ENCODE data around the gene SNAPC4. TPM values are rescaled to one million over a fixed set of nuclear protein-coding genes. Genes with fewer than 3 reads are reported as not detected.

Gene SNAPC4
- total RNA-seq, 1 donor from 2014 or later: 22.9 TPM

DNA sequence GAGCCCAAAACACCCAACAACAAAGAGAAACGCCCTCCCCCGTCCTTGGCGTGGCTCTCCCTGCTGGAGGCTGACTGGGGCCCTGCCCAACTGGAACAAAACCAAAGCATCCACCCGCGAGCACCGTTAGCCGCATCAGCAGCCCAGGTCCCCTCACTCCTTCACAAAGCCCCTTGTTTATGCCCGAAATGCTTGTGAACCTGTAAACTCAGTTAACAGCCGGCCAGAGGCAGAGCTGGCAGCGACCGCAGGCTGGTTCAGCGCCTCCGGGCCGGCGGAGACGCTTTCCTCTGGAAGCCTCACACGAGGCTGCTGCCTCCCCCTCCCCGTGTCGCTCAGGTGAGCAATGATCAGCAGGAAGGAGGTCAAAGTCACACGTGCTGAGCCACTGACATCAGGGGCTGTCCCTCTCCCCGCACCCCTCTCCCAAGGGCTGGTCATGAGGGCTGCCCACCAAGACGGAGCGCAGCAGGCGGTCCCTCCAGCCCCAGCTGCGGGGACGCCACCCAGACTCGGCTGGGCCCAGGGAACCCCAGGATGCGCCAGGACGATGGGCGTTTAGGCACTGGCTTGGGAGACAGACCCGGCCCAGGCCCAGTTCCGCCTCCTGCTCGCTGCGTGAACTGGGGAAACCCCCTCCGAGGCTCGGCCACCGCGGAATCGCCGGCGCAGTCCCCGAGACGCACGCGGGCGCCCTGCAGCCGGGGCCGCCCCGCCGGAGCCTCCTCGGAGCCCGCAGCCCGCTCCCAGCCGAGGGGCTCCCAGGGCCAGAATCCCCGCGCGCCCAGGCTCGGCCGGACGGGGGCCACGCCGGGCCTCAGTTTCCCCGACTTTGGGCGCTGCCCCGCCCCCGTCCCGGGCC is 563 bp downstream of the SNAPC4 start:
- DNase-seq: no peak
- TF ChIP-seq, protein P1, sequence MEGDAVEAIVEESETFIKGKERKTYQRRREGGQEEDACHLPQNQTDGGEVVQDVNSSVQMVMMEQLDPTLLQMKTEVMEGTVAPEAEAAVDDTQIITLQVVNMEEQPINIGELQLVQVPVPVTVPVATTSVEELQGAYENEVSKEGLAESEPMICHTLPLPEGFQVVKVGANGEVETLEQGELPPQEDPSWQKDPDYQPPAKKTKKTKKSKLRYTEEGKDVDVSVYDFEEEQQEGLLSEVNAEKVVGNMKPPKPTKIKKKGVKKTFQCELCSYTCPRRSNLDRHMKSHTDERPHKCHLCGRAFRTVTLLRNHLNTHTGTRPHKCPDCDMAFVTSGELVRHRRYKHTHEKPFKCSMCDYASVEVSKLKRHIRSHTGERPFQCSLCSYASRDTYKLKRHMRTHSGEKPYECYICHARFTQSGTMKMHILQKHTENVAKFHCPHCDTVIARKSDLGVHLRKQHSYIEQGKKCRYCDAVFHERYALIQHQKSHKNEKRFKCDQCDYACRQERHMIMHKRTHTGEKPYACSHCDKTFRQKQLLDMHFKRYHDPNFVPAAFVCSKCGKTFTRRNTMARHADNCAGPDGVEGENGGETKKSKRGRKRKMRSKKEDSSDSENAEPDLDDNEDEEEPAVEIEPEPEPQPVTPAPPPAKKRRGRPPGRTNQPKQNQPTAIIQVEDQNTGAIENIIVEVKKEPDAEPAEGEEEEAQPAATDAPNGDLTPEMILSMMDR (IDR thresholded peaks at IDR 0.05; ENCODE audit: partially characterized antibody, unreplicated experiment): no peak
- Mint-ChIP-seq H3K36me3 (ENCODE audit: unreplicated experiment) (no peaks in the 10 kb centered on the region), H3K27ac (ENCODE audit: unreplicated experiment) (peak overlapping the region; percentile 83), H3K9me3 (ENCODE audit: unreplicated experiment) (peaks cover 5% of the 10 kb centered on the region), H3K4me3 (ENCODE audit: unreplicated experiment) (peak overlapping the region; percentile 91), H3K4me1 (ENCODE audit: low read depth, unreplicated experiment) (peaks cover 3% of the 10 kb centered on the region), H3K27me3 (ENCODE audit: unreplicated experiment) (peaks cover 10% of the 10 kb centered on the region)

DNA sequence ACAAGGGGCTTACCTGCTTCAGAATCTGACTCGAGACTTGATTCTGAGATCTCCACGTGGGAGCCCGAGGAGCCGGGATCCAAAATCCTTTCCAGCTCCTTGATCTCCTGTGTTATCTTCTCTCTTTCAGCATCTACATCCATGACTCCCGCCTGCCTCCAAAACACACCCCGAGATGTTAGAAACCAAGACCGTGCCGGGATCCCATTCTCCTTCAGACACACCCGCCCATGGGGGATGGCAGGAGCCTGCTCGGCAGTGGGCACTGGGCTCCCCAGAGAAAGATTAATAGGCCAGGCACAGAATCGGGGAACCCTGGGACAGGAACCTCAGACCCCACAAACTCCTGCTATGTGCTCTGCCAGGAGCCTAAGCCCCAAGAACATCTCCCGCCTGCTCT is 1.7 kb downstream of the SNAPC4 start:
- Mint-ChIP-seq H3K36me3 (ENCODE audit: unreplicated experiment) (no peaks in the 10 kb centered on the region), H3K27me3 (ENCODE audit: unreplicated experiment) (peaks cover 10% of the 10 kb centered on the region), H3K9me3 (ENCODE audit: unreplicated experiment) (peaks cover 5% of the 10 kb centered on the region), H3K4me3 (ENCODE audit: unreplicated experiment) (peak overlapping the region; percentile 91), H3K27ac (ENCODE audit: unreplicated experiment) (peak overlapping the region; percentile 1), H3K4me1 (ENCODE audit: low read depth, unreplicated experiment) (peaks cover 3% of the 10 kb centered on the region)
- TF ChIP-seq, protein P1 (IDR thresholded peaks at IDR 0.05; ENCODE audit: partially characterized antibody, unreplicated experiment): no peak
- DNase-seq: no peak

DNA sequence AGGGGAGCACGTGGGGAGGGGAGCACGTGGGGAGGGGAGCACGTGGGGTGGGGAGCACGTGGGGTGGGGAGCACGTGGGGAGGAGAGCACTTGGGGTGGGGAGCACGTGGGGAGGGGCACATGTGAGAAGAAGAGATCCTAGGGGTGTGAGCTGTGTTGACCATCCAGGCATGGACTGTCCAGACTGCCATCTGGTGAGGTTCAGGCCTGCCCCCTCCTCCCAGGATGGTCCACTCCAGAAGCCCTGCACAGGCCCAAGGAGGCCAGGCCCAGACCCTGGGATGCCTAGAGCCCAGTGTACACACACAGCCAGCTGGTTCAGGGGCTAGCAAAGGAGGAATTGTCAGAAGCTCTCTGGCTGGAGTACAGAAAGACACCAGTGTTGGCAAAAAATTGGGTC is 2.3 kb downstream of the SNAPC4 start:
- H3K4me1 Mint-ChIP-seq (ENCODE audit: low read depth, unreplicated experiment): peaks cover 3% of the 10 kb centered on the region
- DNase-seq: no peak
- no peaks in the 10 kb centered on the region for H3K36me3 Mint-ChIP-seq (ENCODE audit: unreplicated experiment)
- H3K27ac Mint-ChIP-seq (ENCODE audit: unreplicated experiment): no peak overlapping the region
- H3K27me3 Mint-ChIP-seq (ENCODE audit: unreplicated experiment): peaks cover 10% of the 10 kb centered on the region
- peaks cover 5% of the 10 kb centered on the region for H3K9me3 Mint-ChIP-seq (ENCODE audit: unreplicated experiment)
- TF ChIP-seq, protein P1 (IDR thresholded peaks at IDR 0.05; ENCODE audit: partially characterized antibody, unreplicated experiment): no peak
- H3K4me3 Mint-ChIP-seq (ENCODE audit: unreplicated experiment): no peak overlapping the region

DNA sequence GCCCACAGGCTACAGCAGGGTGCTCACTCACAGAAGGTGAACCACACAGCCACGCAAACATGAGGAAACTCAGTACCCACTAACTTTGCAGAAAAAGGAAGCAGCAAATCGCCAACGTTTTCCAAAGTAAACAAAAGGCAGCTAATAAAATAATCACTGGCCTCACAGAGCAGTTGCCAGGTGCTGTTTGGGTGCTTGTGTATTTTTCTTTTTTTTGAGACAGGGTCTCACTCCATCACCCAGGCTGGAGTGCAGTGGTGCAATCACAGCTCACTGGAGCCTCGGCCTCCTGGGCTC is 3.8 kb downstream of the SNAPC4 start:
- TF ChIP-seq, protein P1 (IDR thresholded peaks at IDR 0.05; ENCODE audit: partially characterized antibody, unreplicated experiment): no peak
- Mint-ChIP-seq H3K27me3 (ENCODE audit: unreplicated experiment) (peaks cover 8% of the 10 kb centered on the region), H3K36me3 (ENCODE audit: unreplicated experiment) (no peaks in the 10 kb centered on the region), H3K4me1 (ENCODE audit: low read depth, unreplicated experiment) (peaks cover 3% of the 10 kb centered on the region), H3K27ac (ENCODE audit: unreplicated experiment) (no peak overlapping the region), H3K4me3 (ENCODE audit: unreplicated experiment) (no peak overlapping the region), H3K9me3 (ENCODE audit: unreplicated experiment) (peaks cover 5% of the 10 kb centered on the region)
- DNase-seq: no peak

All from glutamatergic neuron (in vitro differentiated cells).